ENCODE results near the gene PPP1R3D. TPM values are rescaled to one million over a fixed set of nuclear protein-coding genes. Genes with fewer than 3 reads are reported as not detected.

PPP1R3D gene
- total and polyA plus RNA-seq, 10 of the 15 experiments (the other 5 are each of a cell fraction or from before 2014, with no cell fraction given), result 0.39 to 4.8 (median 2.9) TPM

GRCh38 chr20:59933849-59934585 is 6.1 kb downstream of the PPP1R3D start (continued):
- TF ChIP-seq JUND (IDR thresholded peaks at IDR 0.05; ENCODE audit: low read depth, low read length), result no peak
- TF ChIP-seq, protein P1, sequence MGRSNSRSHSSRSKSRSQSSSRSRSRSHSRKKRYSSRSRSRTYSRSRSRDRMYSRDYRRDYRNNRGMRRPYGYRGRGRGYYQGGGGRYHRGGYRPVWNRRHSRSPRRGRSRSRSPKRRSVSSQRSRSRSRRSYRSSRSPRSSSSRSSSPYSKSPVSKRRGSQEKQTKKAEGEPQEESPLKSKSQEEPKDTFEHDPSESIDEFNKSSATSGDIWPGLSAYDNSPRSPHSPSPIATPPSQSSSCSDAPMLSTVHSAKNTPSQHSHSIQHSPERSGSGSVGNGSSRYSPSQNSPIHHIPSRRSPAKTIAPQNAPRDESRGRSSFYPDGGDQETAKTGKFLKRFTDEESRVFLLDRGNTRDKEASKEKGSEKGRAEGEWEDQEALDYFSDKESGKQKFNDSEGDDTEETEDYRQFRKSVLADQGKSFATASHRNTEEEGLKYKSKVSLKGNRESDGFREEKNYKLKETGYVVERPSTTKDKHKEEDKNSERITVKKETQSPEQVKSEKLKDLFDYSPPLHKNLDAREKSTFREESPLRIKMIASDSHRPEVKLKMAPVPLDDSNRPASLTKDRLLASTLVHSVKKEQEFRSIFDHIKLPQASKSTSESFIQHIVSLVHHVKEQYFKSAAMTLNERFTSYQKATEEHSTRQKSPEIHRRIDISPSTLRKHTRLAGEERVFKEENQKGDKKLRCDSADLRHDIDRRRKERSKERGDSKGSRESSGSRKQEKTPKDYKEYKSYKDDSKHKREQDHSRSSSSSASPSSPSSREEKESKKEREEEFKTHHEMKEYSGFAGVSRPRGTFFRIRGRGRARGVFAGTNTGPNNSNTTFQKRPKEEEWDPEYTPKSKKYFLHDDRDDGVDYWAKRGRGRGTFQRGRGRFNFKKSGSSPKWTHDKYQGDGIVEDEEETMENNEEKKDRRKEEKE (IDR thresholded peaks at IDR 0.05), result no peak
- TF ChIP-seq RBBP5 (conservative IDR thresholded peaks at IDR 0.05), result no peak
- TF ChIP-seq RCOR1 (conservative IDR thresholded peaks at IDR 0.05; ENCODE audit: low read depth, low read length), result no peak
- TF ChIP-seq SIN3A (IDR thresholded peaks at IDR 0.05; ENCODE audit: low read depth, low read length), result no peak
- TF ChIP-seq CREB1 (IDR thresholded peaks at IDR 0.05; ENCODE audit: low read depth), result no peak
- TF ChIP-seq, protein P2, sequence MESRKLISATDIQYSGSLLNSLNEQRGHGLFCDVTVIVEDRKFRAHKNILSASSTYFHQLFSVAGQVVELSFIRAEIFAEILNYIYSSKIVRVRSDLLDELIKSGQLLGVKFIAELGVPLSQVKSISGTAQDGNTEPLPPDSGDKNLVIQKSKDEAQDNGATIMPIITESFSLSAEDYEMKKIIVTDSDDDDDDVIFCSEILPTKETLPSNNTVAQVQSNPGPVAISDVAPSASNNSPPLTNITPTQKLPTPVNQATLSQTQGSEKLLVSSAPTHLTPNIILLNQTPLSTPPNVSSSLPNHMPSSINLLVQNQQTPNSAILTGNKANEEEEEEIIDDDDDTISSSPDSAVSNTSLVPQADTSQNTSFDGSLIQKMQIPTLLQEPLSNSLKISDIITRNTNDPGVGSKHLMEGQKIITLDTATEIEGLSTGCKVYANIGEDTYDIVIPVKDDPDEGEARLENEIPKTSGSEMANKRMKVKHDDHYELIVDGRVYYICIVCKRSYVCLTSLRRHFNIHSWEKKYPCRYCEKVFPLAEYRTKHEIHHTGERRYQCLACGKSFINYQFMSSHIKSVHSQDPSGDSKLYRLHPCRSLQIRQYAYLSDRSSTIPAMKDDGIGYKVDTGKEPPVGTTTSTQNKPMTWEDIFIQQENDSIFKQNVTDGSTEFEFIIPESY (IDR thresholded peaks at IDR 0.05), result no peak
- 0 out of 4 replicates have a peak, but pooled peaks of 1 of the 2 experiments have one; percentile 24 for TF ChIP-seq ETV6 (conservative IDR thresholded peaks at IDR 0.05 in 1 of 2, IDR thresholded peaks at IDR 0.05 in 1 of 2; ENCODE audit: borderline replicate concordance in 1 of 2, low read depth in 1 of 2)
- TF ChIP-seq MTA2 (IDR thresholded peaks at IDR 0.05; ENCODE audit: low read depth), result no peak
- TF ChIP-seq EGR1 (IDR thresholded peaks at IDR 0.05; ENCODE audit: borderline replicate concordance in 1 of 2, low read depth in 2 of 2, low read length in 2 of 2), result no peak
- TF ChIP-seq, protein P3, sequence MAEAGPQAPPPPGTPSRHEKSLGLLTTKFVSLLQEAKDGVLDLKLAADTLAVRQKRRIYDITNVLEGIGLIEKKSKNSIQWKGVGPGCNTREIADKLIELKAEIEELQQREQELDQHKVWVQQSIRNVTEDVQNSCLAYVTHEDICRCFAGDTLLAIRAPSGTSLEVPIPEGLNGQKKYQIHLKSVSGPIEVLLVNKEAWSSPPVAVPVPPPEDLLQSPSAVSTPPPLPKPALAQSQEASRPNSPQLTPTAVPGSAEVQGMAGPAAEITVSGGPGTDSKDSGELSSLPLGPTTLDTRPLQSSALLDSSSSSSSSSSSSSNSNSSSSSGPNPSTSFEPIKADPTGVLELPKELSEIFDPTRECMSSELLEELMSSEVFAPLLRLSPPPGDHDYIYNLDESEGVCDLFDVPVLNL (IDR thresholded peaks at IDR 0.05; ENCODE audit: low read depth, low read length), result no peak
- no peak for TF ChIP-seq ELK1 (IDR thresholded peaks at IDR 0.05; ENCODE audit: low read depth, low read length)
- no peak for TF ChIP-seq IRF3 (IDR thresholded peaks at IDR 0.05)
- TF ChIP-seq, protein P4, sequence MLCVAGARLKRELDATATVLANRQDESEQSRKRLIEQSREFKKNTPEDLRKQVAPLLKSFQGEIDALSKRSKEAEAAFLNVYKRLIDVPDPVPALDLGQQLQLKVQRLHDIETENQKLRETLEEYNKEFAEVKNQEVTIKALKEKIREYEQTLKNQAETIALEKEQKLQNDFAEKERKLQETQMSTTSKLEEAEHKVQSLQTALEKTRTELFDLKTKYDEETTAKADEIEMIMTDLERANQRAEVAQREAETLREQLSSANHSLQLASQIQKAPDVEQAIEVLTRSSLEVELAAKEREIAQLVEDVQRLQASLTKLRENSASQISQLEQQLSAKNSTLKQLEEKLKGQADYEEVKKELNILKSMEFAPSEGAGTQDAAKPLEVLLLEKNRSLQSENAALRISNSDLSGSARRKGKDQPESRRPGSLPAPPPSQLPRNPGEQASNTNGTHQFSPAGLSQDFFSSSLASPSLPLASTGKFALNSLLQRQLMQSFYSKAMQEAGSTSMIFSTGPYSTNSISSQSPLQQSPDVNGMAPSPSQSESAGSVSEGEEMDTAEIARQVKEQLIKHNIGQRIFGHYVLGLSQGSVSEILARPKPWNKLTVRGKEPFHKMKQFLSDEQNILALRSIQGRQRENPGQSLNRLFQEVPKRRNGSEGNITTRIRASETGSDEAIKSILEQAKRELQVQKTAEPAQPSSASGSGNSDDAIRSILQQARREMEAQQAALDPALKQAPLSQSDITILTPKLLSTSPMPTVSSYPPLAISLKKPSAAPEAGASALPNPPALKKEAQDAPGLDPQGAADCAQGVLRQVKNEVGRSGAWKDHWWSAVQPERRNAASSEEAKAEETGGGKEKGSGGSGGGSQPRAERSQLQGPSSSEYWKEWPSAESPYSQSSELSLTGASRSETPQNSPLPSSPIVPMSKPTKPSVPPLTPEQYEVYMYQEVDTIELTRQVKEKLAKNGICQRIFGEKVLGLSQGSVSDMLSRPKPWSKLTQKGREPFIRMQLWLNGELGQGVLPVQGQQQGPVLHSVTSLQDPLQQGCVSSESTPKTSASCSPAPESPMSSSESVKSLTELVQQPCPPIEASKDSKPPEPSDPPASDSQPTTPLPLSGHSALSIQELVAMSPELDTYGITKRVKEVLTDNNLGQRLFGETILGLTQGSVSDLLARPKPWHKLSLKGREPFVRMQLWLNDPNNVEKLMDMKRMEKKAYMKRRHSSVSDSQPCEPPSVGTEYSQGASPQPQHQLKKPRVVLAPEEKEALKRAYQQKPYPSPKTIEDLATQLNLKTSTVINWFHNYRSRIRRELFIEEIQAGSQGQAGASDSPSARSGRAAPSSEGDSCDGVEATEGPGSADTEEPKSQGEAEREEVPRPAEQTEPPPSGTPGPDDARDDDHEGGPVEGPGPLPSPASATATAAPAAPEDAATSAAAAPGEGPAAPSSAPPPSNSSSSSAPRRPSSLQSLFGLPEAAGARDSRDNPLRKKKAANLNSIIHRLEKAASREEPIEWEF (IDR thresholded peaks at IDR 0.05; ENCODE audit: insufficient replicate concordance, low read depth, low read length), result no peak

Measured in GM12878 (cell line).